Right ventricle myocardium inferior (tissue), 1 donor: ENCODE data around the gene NOS3. TPM values are rescaled to one million over a fixed set of nuclear protein-coding genes. Genes with fewer than 3 reads are reported as not detected.

ENCODE experiments used
- ATAC-seq: fragments of 200-7000 bp; cut with Tn5 transposase; one replicate; pipeline ENCODE4 v1.9.1; 2020; ENCODE audit warnings: mild to moderate bottlenecking, moderate library complexity
- DNase-seq: peaks from one replicate; pipeline ENCODE4 v3.0.0; 2021; ENCODE audit errors: missing footprints
- intact Hi-C: fragments of 100-400 bp; cut with DNase I; formaldehyde crosslinking; loops from one replicate; pipeline ENCODE4 v1.11.0; 2022
- total RNA-seq: library from RNA; stranded (reverse); fragmentation: NEBNext Ultra II Directional; extraction: Animal tissue kit (Norgen Biotek cat#: 25700); gene quantifications from one replicate; pipeline ENCODE4 v1.2.1, GENCODE V29; 2021
- donor health status: DM: no; HTN: yes; CAD: no; lungs with severe emphysema.

Gene NOS3
- total RNA-seq, 1 donor from 2014 or later, result 19.4 TPM

DNA sequence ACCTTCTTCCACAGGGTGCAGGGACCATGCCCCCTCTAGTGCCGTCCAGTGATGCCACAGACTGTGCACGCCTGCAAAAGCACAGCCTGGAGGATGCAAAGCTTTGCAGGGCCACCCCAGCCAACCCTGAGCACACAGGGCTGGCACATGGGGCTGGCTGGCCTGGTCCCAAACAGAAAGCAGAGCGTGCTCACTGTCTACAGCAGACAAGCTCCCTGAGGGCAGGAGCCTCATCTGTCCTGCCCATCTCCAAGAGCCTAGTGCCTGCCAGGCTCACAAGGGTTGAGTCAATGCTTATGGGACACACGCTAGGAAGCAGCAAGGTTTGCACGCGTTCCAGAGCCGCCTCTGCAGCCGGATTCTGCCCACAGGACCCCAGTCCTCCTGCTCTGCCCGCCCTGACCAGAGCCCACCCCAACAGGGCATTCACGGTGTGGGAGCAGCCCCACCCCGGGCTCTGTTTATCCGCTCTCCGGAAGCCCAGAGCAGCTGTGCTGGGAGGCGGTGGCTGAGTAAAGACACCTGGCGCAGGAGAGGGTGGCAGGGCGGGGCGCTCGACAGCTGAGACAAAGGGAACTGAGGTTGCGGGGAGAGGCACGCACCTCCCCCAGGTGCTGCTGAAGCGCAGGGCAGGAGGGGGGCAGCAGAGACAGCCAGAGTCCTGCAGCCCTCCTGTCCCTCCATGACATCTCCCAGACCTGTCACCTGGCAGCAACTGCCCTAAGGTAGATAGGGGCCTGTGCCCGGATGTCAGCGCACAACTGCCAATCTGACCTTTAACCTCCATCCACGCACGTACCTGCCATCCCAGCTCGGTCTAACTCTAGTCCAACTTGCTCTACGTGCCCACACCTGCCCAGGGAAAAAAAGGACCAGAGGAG is 17.0 kb upstream of the NOS3 start:
- intact Hi-C loops, result loop anchor here (10.0 kb wide), 1 partner anchor 149 kb away; no protein-coding TSS in a partner anchor
- no peak for ATAC-seq
- peak; percentile 55 for DNase-seq

DNA sequence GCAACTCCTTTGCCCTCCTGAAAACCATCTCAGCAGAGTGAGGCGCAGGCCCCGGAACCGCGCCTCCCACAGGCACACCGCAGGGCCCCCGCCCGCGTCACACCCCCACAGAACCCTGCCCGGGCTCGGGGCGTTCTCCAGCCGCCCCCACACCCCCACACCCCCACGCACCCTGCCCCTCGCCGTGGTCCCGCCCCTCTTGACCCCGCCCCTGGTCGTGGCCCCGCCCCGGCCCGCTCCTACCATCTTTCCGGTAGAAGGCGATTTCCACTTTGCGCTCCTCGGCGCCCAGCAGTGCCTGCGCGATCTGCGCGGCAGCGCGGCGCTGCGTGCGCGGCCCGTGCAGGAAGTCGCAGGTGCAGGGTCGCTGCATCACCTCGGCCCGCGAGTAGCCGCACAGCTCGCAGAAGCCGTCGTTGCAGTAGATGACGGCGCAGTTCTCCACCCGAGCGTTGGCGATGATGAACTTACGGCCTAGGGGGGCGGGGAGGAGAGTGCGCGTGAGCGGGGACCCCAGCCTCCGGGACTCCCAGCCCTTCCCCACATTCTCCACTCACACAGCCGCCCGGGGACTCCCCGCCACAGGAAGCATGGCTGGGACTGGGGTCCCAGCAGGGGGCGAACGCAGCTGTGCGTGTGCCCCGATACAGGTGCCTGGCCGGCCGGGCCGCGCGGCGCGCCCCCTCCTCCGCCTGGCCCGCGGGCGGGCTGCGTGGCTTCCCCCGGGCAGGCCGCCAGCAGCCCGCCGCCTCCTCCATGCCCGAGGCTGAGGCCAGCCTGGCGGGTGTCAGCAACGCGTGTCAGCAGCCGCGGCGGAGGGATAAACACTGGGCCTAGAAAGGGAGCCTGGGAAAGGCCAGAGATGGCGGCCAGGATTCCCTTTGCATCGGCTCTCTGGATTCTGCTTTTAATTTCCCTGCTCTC is 16.1 kb upstream of the NOS3 start:
- intact Hi-C loops, result loop anchor here (10.0 kb wide), 1 partner anchor 150 kb away; no protein-coding TSS in a partner anchor
- ATAC-seq (no peak), DNase-seq (peak; percentile 77)

DNA sequence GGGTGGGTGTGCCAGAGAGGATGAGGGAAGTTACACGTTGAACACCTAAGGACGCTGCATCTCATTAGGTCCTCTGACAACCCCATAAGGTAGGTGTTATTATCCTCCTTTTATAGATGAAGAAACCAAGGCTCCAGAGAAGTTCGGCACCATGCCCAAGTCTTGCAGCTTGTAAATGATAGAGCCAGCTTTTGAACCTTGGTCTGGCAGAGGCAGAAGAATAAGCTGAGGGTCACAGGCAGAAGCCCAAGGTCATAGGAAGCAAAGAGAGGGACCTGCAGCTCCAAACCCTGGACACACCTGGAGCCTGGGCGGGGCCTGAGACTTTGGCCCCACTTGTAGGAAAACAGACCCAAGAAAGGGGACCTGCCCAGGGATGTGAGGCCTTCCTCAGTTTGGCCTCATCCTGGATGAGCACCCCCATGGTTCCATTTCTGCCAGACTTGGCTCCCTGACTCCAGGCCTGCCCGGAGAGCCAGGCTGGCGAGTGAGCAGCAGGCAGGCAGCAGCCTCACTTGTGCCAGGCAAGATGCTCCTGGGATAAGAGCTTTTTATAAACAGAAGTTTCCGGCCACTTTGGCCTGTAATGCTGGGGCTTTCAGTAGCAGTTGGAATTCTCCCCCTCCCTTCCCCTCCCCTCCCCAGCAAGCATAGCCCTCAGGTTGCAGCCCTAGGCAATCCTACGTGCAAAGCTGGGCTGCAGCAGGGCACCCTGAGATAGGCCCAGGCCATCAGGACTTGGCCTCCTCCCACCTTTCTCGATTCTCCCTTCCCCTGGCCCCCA is 15.1 kb upstream of the NOS3 start:
- intact Hi-C loops, result loop anchor here (10.0 kb wide), 1 partner anchor 151 kb away; no protein-coding TSS in a partner anchor
- DNase-seq (no peak), ATAC-seq (no peak)

DNA sequence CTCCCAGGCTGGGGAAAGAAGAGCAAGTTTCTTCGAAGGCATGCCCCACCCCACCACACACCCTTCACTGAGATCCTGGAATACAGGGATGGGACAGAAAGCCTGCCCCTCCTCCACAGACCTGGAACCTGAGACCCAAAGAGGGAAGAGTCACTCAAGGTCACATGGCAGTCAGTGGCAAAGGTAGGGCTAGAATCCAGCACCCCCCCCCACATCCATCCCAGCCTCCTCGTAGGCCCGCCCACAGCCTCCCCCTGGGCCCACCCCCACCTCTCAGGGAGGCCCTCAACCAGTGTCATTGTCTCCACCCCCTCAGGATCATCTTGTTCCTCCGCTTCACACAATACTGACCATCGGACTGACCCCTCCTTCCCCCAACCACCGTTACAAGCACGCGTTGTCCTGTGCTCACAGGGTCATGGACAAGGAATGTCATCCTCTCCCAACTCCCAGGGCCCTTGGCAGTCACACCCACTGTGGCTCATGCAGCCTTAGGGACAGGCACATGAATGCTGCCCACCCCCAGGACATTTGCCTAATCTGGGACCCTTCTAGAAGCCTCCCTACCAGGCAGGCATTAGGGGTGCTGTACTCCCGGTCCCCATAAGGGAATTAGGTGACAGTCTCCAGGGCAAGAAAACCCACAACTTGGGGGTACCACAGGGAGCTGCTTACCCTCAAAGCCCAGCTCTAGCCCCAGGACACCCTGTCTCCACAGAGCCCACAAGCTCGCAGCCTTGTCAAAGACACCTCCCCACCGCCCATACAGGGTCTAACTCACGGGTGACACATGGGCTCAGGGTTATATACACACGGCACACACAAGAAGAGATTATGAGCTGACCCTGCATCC is 14.1 kb upstream of the NOS3 start:
- DNase-seq, result peak; percentile 80
- intact Hi-C loops, result loop anchor here (1.0 to 10.0 kb wide), 2 partner anchors 11 to 152 kb away; no protein-coding TSS in a partner anchor
- ATAC-seq, result peak; percentile 67

- peak; percentile 14 for ATAC-seq
- intact Hi-C loops, result loop anchor here (1.0 to 10.0 kb wide), 2 partner anchors 12 to 153 kb away; no protein-coding TSS in a partner anchor
- no peak for DNase-seq
Measured at GRCh38 chr7:150977382-150978125, 13.3 kb upstream of the NOS3 start.

- DNase-seq (peak; percentile 80), ATAC-seq (peak; percentile 41)
- intact Hi-C loops, result loop anchor here (10.0 kb wide), 1 partner anchor 153 kb away; no protein-coding TSS in a partner anchor
Measured at GRCh38 chr7:150978126-150978789, 12.6 kb upstream of the NOS3 start, which contains the start of gene KCNH2. TSS of gene KCNH2 (minus strand) at chr7:150978321. CDS start at chr7:150977913, 408 bp downstream.

DNA sequence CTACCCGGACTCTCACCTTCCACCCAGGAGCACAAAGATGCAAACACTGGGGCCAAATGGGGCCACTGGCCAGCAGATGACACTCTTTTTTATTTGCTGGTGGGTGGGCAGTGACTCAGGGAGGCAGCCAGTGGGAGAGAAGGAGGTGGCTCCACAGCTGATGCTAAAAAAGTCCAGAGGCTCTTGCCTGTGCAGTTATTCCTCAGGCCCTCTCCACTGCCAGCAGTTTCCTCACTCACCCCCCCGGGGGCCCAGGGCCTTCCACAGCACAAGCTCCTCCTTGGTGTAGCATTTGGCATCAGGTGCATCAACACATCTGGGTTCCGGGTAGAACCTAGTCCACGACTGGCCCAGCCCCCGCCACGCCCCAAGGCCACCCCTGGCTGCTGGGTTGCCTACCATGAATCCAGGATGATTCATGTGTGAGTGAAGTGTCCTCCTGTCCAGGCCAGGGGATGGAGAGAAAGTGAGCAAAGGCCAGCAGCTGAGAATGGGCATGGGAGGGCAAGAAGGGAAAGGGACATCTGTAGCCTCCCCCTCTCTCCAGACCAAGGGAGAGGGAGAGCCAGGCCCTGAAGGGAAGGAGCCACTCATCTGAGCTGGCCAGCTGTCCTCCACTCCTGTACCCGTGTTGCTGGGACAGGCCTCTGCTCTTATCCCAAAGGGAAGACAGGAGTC is 11.0 kb upstream of the NOS3 start:
- intact Hi-C loops, result loop anchor here (10.0 kb wide), 1 partner anchor 155 kb away; no protein-coding TSS in a partner anchor
- ATAC-seq (no peak), DNase-seq (peak; percentile 44)

DNA sequence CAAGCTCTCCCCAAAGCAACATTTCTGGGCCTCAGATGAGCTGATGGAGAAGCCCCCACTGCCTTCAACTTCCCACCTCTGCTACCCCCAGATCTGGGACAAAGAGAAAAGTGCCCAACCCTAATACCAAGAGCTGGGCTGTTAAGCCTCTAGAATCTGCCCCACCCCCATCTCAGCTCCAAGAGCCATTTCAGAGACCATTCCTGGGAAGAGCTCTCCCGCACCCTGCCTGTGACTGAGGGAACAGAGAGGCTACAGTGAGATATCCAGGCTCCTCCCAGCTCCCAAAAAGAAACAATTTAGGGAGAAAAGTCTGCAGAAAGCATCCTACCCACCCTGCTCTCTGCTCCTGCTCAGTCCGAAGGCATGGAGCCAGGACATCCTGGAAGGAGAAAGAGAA is 10.2 kb upstream of the NOS3 start:
- intact Hi-C loops, result no loop called here
- no peak for ATAC-seq

DNA sequence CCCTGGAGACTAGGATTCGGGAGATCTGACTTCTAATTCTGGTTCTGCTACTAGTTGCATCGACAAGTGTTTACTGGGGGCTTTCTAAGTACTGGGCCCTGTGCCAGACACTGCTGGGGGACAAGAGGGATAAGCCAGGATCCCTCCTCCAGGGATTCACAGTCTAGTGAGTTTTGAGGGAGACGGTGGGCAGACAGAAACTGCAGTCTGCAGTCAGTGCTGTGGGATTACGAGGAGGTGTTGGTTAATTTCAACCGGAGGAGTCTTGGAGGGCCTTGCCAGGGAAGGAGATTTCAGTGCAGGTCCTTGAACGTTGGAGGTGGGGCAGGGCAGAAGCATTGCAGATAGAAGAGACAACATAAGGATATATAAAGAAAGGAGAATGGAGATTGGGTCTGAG is 9.2 kb upstream of the NOS3 start:
- DNase-seq, result peak; percentile 9
- no peak for ATAC-seq
- intact Hi-C loops, result no loop called here

More for the DNA sequence above, 10.2 kb upstream of the NOS3 start:
- no peak for DNase-seq

DNA sequence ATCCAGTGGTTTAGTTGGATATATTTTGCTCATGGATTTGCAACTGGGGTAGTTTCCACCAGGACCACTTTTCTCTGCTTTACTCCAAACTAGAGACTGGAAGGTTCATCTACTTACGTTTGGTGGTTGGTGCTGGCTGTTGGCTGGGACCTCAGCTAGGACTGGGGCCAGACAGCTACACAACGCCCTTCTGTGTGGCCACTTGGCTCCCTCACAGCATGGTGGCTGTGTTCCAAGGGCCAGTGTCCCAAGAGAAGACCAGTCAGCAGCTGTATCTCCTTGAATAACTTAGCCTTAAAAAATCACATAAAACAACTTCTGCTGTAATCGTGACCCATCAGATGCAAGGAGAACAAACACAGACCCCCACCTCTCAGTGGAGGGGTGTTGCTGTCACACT is 8.5 kb upstream of the NOS3 start:
- intact Hi-C loops, result no loop called here
- no peak for ATAC-seq
- peak; percentile 62 for DNase-seq

DNA sequence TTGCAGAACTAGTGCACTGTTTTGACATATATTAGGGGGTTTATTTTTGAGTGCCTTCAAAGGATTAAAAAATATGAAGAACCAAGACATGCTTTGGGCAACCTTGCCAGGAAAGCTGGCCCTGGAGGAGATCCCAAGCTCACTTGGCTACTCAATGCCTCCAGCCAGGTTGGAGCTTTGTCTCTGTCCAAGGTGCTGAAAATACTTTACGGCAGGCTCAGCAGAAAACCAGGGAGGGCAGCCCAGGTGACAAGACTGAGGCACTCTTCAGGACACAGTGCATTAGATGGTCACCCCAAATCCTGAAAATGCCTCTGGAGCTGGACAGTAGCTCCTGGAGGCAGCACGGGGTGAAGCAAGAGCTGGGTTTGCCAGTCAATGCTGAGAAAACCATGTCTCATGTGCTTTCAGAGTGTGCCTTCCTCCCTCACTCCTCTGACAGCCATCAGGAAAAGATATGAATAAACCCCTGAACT is 6.9 kb upstream of the NOS3 start:
- peak; percentile 37 for DNase-seq
- intact Hi-C loops, result no loop called here
- no peak for ATAC-seq

DNA sequence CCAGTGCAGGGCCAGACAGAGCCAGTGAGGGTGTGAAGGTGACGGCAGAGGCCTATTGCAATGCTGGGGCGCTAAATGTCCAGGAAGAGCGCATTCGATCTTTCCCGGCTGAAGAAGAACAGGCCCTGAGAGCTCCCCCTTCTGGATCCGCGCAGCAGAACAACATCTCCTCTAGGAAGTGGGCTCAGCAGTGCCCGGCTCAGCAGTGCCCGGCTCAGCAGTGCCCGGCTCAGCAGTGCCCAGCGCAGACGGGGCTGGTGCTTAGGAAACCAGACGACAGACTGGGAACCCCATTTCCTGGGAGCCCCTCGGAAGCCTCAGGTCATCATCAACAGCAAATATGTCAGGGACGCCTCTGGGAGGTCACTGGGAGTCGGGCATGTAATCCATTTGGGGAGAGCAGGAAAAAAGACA is 4.7 kb upstream of the NOS3 start:
- ATAC-seq (peak; percentile 54), DNase-seq (peak; percentile 68)
- intact Hi-C loops, result loop anchor here (1.0 to 5.0 kb wide), 2 partner anchors 23 to 204 kb away; no protein-coding TSS in a partner anchor

DNA sequence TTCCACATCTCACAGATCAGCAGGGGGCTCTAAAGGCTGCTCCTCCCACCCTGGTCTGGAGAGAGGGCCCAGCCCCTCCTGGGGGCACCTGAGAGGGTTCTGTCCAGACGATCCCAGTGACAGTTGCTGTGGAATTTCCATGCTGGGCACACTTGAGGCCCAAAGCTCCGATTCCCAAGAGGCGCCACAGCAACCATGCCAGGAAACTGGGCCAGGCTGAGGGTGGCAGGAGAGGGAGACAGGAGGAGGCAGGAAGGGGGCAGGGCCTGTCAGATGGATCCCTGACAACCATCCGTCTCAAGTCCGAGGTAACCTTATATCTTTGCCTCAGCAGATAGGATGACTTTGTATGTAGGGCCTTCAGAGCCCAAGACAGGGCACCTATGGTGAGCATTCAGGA is 4.3 kb upstream of the NOS3 start:
- intact Hi-C loops, result loop anchor here (1.0 to 5.0 kb wide), 2 partner anchors 23 to 204 kb away; no protein-coding TSS in a partner anchor
- DNase-seq, result peak; percentile 53
- no peak for ATAC-seq

GRCh38 chr7:150988230-150989226 is 2.3 kb upstream of the NOS3 start:
- peak; percentile 47 for ATAC-seq
- intact Hi-C loops, result loop anchor here (1.0 to 5.0 kb wide), 2 partner anchors 90 to 206 kb away; no protein-coding TSS in a partner anchor
- DNase-seq, result peak; percentile 78
